Measurements from ENCODE around the gene ITPR2. TPM values are rescaled to one million over a fixed set of nuclear protein-coding genes. Genes with fewer than 3 reads are reported as not detected.

ITPR2 gene
- total RNA-seq, 3 donors from 2014 or later (not counting 1 experiment from before 2014, with no cell fraction given) = 59.1 to 70.7 (median 68.2) TPM

GRCh38 chr12:26339976-26340375, 493.0 kb downstream of the ITPR2 start:
- no peaks in the 10 kb centered on the region for H3K27me3 ChIP-seq (ENCODE audit: control insufficient read depth, insufficient read depth, low read length)
- intact Hi-C loops (cut with micrococcal nuclease) = no loop called here
- H3K27me3 Mint-ChIP-seq (ENCODE audit: low read depth in 2 of 2) = no peaks in the 10 kb centered on the region
- peaks cover 17% of the 10 kb centered on the region for H3K36me3 Mint-ChIP-seq
- H3K4me3 Mint-ChIP-seq = no peak overlapping the region
- H3K27ac Mint-ChIP-seq = no peak overlapping the region
- no peak overlapping the region for H3K27ac ChIP-seq (ENCODE audit: low read length)
- H3K4me3 ChIP-seq (ENCODE audit: low read length) = no peak overlapping the region
- peaks cover 8% of the 10 kb centered on the region for H3K36me3 ChIP-seq (ENCODE audit: control insufficient read depth, insufficient read depth, low read length)
- no peaks in the 10 kb centered on the region for H3K9me3 ChIP-seq (ENCODE audit: control insufficient read depth, insufficient read depth, low read length)
- ATAC-seq (no peak), DNase-seq (no peak)
- H3K4me1 ChIP-seq (ENCODE audit: control insufficient read depth, insufficient read depth, low read length) = peaks cover 4% of the 10 kb centered on the region
- TF ChIP-seq CTCF (IDR thresholded peaks at IDR 0.05) = no peak
- peaks cover 11 to 17% of the 10 kb centered on the region in 2 donors for H3K4me1 Mint-ChIP-seq
- WGBS (ENCODE audit: insufficient coverage) = 98% methylated on average over 12 of the region's 13 CpGs
- H3K9me3 Mint-ChIP-seq = no peaks in the 10 kb centered on the region

- peaks cover 11 to 17% of the 10 kb centered on the region in 2 donors for H3K4me1 Mint-ChIP-seq
- H3K4me1 ChIP-seq (ENCODE audit: control insufficient read depth, insufficient read depth, low read length) = peaks cover 4% of the 10 kb centered on the region
- 97% methylated on average over 7 of the region's 11 CpGs for WGBS (ENCODE audit: insufficient coverage)
- intact Hi-C loops (cut with micrococcal nuclease) = no loop called here
- H3K36me3 Mint-ChIP-seq = peaks cover 18% of the 10 kb centered on the region
- no peaks in the 10 kb centered on the region for H3K27me3 ChIP-seq (ENCODE audit: control insufficient read depth, insufficient read depth, low read length)
- no peak overlapping the region for H3K27ac ChIP-seq (ENCODE audit: low read length)
- peak overlapping the region in 1 of 2 donors; percentile 7 for H3K27ac Mint-ChIP-seq
- no peak overlapping the region for H3K4me3 Mint-ChIP-seq
- H3K27me3 Mint-ChIP-seq (ENCODE audit: low read depth in 2 of 2) = no peaks in the 10 kb centered on the region
- ATAC-seq = no peak
- no peak for TF ChIP-seq CTCF (IDR thresholded peaks at IDR 0.05)
- H3K9me3 ChIP-seq (ENCODE audit: control insufficient read depth, insufficient read depth, low read length) = peaks cover 6% of the 10 kb centered on the region
- H3K9me3 Mint-ChIP-seq = no peaks in the 10 kb centered on the region
- no peak overlapping the region for H3K4me3 ChIP-seq (ENCODE audit: low read length)
- DNase-seq = no peak
- peaks cover 8% of the 10 kb centered on the region for H3K36me3 ChIP-seq (ENCODE audit: control insufficient read depth, insufficient read depth, low read length)
Measured at GRCh38 chr12:26338586-26339572, 494.1 kb downstream of the ITPR2 start.

GRCh38 chr12:26335651-26336050, 497.3 kb downstream of the ITPR2 start:
- Mint-ChIP-seq H3K27ac (no peak overlapping the region), H3K4me1 (peaks cover 2 to 4% of the 10 kb centered on the region in 2 donors), H3K36me3 (peaks cover 23% of the 10 kb centered on the region), H3K9me3 (peaks cover 2% of the 10 kb centered on the region in 2 donors), H3K27me3 (ENCODE audit: low read depth in 2 of 2) (no peaks in the 10 kb centered on the region), H3K4me3 (no peak overlapping the region)
- WGBS (ENCODE audit: insufficient coverage) = 86% methylated on average over 6 of the region's 6 CpGs
- no peaks in the 10 kb centered on the region for H3K27me3 ChIP-seq (ENCODE audit: control insufficient read depth, insufficient read depth, low read length)
- peaks cover 8% of the 10 kb centered on the region for H3K36me3 ChIP-seq (ENCODE audit: control insufficient read depth, insufficient read depth, low read length)
- no peak overlapping the region for H3K4me3 ChIP-seq (ENCODE audit: low read length)
- ATAC-seq = no peak
- no peak overlapping the region for H3K27ac ChIP-seq (ENCODE audit: low read length)
- H3K4me1 ChIP-seq (ENCODE audit: control insufficient read depth, insufficient read depth, low read length) = peaks cover 3% of the 10 kb centered on the region
- no peak for TF ChIP-seq CTCF (IDR thresholded peaks at IDR 0.05)
- intact Hi-C loops (cut with micrococcal nuclease) = no loop called here
- DNase-seq = no peak
- peaks cover 12% of the 10 kb centered on the region for H3K9me3 ChIP-seq (ENCODE audit: control insufficient read depth, insufficient read depth, low read length)
